AML-193 (cell line): ENCODE measurements around the gene PNPLA7.
"Not testable (repeated sequence)": the region's sequence is repeated elsewhere in the genome, so short reads cannot be mapped to it uniquely, and the experiment has no call there.

Source experiments
- DNase-seq, 2 experiments: peaks; one replicate each; lab custom pipeline; 2025; lab: John Stamatoyannopoulos, UW

The PNPLA7 gene

DNA sequence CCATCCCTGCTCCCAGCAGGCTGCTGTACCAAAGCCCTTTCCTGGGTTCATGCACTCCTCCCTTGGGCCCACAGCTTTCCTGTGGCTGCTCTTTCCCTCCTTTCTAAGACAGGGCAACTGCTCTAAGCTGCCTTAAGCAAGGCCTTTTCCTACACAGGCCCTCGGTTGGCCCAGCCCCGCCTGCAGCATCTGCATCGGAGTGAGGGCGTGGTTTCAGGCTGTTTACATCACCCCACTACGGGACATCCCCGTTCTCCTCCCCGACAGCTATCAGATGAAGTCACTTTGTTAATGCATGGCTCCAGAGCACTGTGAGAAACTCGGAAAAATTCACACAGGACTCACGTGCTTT lies 25.1 kb upstream of the PNPLA7 start:
- no peak for DNase-seq

- DNase-seq, result no peak
Measured at GRCh38 chr9:137574192-137574591, 24.0 kb upstream of the PNPLA7 start.

DNA sequence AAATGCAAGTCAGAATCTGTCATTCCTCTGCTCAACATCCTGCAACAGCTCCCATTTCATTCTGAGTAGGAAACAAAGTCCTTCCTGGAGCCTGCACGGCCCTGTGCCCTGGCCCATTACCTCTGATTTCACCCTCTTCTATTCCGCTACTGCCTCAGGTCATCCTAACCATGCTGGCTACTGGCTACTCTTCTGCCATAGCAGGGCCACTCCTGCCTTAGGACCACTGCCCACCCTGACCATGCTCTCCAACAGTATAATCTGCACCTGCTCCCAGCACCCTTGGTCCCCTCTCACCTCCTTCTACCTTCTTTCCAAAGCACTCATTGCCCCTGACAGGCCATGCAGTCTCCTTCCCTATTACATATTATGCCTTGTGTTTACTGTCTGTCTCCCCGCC lies 20.4 kb upstream of the PNPLA7 start:
- DNase-seq, result no peak

GRCh38 chr9:137569609-137570203 lies 19.5 kb upstream of the PNPLA7 start:
- DNase-seq, result no peak

DNA sequence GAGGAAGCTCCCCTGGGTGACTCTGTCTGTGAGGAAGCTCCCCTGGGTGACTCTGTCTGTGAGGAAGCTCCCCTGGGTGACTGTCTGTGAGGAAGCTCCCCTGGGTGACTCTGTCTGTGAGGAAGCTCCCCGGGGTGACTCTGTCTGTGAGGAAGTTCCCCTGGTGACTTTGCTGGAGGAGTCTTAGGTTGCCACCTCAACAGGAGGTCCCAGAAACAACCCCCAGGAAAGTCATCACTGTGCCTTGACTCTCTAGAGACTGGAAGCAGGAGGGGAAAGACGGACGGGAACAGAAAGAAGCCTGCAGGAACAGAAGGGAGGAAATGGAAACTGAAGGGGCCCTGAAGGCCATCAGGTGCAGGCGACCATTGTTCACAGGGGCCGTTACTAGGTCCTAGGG lies 18.2 kb upstream of the PNPLA7 start:
- not testable (repeated sequence) for DNase-seq

- no peak for DNase-seq
Measured at GRCh38 chr9:137564817-137565411, 14.7 kb upstream of the PNPLA7 start.

GRCh38 chr9:137564134-137564533 lies 13.9 kb upstream of the PNPLA7 start:
- no peak for DNase-seq

GRCh38 chr9:137558127-137558526 lies 7.9 kb upstream of the PNPLA7 start:
- no peak for DNase-seq

DNA sequence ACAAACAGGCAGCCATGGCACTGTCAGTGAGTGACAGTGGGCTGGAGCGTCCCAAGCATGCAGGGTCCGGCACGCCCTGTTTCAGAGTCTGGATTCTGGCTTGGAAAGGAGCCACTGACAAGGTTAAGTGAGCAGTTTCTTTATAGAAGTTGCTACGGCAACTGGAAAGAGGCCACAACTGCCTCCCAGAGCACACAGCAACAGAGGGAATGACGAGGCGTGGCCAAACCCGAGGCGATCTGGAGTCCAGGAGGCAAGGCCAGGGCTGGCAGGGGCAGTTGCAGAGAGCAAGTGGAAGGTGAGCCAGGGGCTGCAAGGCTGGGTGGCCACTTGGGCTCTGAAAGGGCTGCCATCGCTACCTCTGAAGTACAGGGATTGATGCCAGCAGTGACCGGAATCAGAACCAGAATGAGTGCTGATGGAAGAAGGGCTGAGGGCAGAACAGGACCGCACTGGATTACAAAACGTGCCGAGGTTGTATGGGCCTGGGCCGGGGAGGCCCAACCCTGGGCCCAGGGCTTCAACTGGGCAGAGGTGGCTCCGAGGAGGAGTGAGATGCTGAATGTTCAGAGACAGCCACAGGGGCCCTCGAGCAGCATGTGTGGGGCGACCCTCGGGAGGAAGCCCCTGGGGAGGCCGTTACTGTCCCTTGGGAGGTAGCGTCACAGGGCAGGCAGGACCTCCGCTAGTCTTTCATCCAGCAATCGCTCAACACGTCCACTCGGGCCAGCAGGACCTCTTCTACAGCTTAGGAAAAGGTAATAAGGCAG lies 6.1 kb upstream of the PNPLA7 start:
- DNase-seq, result no peak

- DNase-seq, result no peak
Measured at GRCh38 chr9:137555179-137555578, 5.0 kb upstream of the PNPLA7 start.

GRCh38 chr9:137554349-137554748 lies 4.1 kb upstream of the PNPLA7 start:
- DNase-seq, result no peak

DNA sequence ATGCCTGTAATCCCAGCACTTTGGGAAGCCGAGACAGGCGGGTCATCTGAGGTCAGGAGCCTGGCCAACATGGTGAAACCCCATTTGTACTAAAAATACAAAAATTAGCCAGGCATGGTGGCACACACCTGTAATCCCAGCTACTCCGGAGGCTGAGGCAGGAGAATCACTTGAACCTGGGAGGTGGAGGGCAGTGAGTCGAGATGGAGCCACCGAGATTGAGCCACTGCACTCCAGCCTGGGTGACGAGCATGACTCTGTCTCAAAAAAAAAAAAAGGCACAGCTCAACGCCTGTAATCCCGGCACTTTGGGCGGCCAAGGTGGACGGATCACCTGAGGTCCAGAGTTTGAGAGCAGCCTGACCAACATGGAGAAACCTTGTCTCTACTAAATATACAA lies 3.5 kb upstream of the PNPLA7 start:
- not testable (repeated sequence) for DNase-seq

DNA sequence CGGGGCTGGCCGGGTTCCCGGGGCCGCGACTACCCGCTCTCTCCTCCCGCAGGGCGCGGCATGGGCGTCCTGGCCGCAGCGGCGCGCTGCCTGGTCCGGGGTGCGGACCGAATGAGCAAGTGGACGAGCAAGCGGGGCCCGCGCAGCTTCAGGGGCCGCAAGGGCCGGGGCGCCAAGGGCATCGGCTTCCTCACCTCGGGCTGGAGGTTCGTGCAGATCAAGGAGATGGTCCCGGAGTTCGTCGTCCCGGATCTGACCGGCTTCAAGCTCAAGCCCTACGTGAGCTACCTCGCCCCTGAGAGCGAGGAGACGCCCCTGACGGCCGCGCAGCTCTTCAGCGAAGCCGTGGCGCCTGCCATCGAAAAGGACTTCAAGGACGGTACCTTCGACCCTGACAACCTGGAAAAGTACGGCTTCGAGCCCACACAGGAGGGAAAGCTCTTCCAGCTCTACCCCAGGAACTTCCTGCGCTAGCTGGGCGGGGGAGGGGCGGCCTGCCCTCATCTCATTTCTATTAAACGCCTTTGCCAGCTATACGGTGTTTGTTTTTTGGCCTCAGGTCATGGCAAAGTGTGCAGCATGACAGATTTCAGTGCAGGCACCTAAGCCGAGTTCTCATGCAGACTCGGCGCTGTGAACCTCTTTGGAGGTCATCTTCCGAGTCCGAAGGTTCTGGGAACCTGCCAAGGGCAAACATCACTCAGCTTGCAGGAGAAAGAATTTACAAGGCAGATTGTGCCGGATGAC lies 2.0 kb upstream of the PNPLA7 start:
- DNase-seq, result no peak

DNA sequence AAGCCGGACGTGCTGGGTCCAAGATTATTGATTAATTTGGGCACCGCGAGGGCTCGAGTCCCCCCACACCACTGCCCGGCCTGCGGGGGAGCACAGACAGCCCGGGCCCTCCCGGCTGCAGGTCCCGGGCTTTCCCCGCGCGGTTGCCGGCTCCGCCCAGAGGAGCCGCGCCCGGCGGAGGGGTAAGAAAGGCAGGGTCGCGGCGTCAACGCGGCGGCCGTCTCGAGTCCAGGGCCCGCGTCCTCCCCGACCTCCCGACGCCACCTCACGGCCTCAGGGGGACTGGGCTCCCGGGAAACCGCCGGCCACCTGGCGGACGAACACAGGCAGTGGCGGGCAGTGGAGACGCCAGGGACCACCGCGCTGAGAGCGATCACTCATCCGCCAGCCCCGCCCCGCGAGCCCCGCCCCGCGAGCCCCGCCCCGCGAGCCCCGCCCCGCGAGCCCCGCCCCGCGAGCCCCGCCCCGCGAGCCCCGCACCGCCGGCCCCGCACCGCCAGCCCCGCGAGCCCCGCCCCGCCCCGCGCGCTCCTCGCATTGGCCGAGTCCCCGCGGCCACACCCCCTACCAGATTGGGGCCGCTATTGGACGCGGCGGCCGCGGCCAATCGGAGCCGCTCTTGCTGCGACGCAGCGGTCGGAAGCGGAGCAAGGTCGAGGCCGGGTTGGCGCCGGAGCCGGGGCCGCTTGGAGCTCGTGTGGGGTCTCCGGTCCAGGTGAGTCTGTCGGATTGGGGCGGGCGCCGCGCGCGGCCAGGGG lies 1.2 kb upstream of the PNPLA7 start, which contains the start of gene MRPL41:
TSS of gene MRPL41 (plus strand) at position 616 of the 758 bp plus-strand sequence. CDS start 203 bp downstream, outside the sequence.
- DNase-seq, result peak; percentile 53 to 67

GRCh38 chr9:137550958-137551263 lies 709 bp upstream of the PNPLA7 start:
- DNase-seq, result not testable (repeated sequence)

- DNase-seq, result no peak
Measured at GRCh38 chr9:137547687-137548543, 2.3 kb downstream of the PNPLA7 start.

- no peak for DNase-seq
Measured at GRCh38 chr9:137545123-137545522, 5.1 kb downstream of the PNPLA7 start.

- no peak for DNase-seq
Measured at GRCh38 chr9:137544176-137544760, 5.9 kb downstream of the PNPLA7 start.

DNA sequence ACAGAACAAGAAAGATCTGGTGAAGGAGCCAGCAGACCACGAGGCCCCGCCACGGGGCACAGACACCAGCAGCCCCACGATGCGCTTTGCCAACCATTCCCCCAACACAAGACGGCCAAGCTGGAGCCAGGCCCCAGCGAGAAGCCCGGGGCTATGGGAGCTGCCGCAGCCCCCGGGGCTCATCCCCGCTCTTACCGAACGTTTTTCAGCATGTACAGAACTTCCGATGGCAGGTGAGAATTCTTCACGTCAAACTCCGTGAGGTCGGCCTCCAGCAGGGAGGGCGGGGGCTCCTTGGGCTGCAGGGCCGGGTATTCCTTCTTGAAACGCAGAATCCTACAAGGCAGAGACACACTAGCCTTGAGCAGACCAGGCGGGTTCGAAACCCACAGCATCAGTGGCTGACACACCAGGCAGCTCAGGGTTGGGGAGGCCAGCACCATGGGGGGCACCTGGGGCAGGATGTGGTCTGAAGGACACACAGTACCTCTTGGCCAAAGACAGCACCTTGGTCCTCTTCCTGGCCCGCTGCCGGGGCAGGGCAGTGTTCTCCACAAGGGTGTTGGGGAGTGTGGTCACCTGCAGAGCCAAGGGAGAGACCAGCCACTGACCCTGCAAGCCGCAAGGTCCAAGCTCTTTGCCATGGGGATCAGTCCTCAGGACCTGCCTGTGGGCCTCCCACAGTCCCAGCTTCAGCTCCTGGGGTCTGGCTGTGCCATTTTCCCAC lies 6.8 kb downstream of the PNPLA7 start:
- DNase-seq, result no peak

DNA sequence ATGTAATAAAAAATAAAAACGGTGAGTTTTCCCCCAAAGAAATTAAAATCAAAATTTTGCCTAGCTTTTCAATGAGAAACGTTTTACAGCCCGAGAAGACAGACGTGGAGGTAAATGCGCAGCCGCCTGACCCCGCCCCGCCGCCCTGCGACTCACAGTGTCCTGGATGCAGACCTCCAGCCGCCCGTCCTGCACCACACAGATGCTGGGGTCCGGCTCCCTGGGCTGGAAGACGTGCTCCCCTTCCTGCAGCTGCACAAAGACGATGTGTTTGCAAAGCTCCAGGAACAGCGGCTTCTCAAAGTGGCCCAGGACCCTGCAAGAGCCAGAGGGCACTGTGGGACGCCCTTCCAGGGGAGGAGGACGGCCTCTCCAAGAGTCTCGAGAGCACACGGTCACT lies 7.7 kb downstream of the PNPLA7 start:
- no peak for DNase-seq
